Diencephalon (tissue), 1 donor: ENCODE results near the gene RTKN2. TPM values are rescaled to one million over a fixed set of nuclear protein-coding genes. Genes with fewer than 3 reads are reported as not detected.

Experiments used
- total RNA-seq: library from RNA; depleted of rRNA; stranded (reverse); fragments of >200 nt; gene quantifications from one replicate; pipeline ENCODE4 v1.2.3, GENCODE V29; 2014

RTKN2 gene
- 10.6 TPM for total RNA-seq

GRCh38 chr10:62268399-62269114, at the start of gene RTKN2:
Gene RTKN2 (minus strand): TSS chr10:62268844. CDS start chr10:62268610, 234 bp downstream.

Other genes with a start within 250 kb of the RTKN2 start
- gene ZNF365, start 105.5 kb upstream of the RTKN2 start, total RNA-seq = 19.8 TPM